HepG2 (cell line): ENCODE results near the gene UBE3B. TPM values are rescaled to one million over a fixed set of nuclear protein-coding genes. Genes with fewer than 3 reads are reported as not detected.

Experiments
- ATAC-seq: fragments of 200-7000 bp; cut with Tn5 transposase; 3 replicates; pipeline ENCODE4 v1.9.1; 2020; ENCODE audit warnings: mild to moderate bottlenecking, moderate library complexity
- BruUV-seq: library from RNA; stranded (reverse); fragments of 400-500 nt; replicated peaks from 2 replicates; lab custom pipeline; 2021; lab: Mats Ljungman, UMichigan
- CTCF ChIA-PET: fragments of 300-600 bp; formaldehyde crosslinking; extraction: SDS; loops from one replicate; lab custom pipeline; 2021; ENCODE audit warnings: low total read pairs, inconsistent platforms, low intra/inter-chr PET ratio; lab: Yijun Ruan, JAX
- POLR2A ChIA-PET: fragments of 350-600 bp; sonication (Branson Sonifier 250); formaldehyde crosslinking; loops from one replicate; lab custom pipeline; 2020; ENCODE audit warnings: antibody characterized with exemption, inconsistent platforms; lab: Yijun Ruan, JAX
- DNase-seq: peaks from one replicate; pipeline ENCODE4 v3.0.0-alpha.2; 2015; ENCODE audit warnings: low spot score
- FAIRE-seq: peaks from 3 replicates; lab custom pipeline; 2011; peaks lifted over from hg19 to GRCh38; lab: Jason Lieb, UNC
- H2AFZ ChIP-seq: one replicate; pipeline ENCODE4 v1.6.1; 2011; ENCODE audit warnings: low read length, inconsistent platforms
- H3K27ac ChIP-seq: fragments of 300-600 bp; 3 replicates; pipeline ENCODE4 v1.8.0; 2011; ENCODE audit warnings: mixed run types, mild to moderate bottlenecking, mixed read lengths, low read length, inconsistent platforms; ENCODE audit not compliant: insufficient read depth; ENCODE audit errors: extremely low read length
- H3K27me3 ChIP-seq, 2 experiments: fragments of 200-600 bp in 1 of 2; 2 replicates in 1 of 2; 3 replicates in 1 of 2; pipeline versions ENCODE4 v1.6.0 to v1.8.0; 2011; ENCODE audit warnings: low read length in 2 of 2, mild to moderate bottlenecking in 2 of 2, moderate library complexity in 2 of 2, inconsistent platforms in 1 of 2; ENCODE audit not compliant: insufficient read depth in 2 of 2, control insufficient read depth in 1 of 2
- H3K36me3 ChIP-seq, 2 experiments: fragments of 200-600 bp in 1 of 2; replicated peaks in 1 of 2; 2 replicates in 1 of 2; 3 replicates in 1 of 2; pipeline versions ENCODE4 v1.5.1 to v1.8.0; 2011; ENCODE audit warnings: low read length in 2 of 2, inconsistent platforms in 1 of 2; ENCODE audit not compliant: insufficient read depth in 2 of 2, control insufficient read depth in 1 of 2
- H3K4me1 ChIP-seq: 2 replicates; pipeline ENCODE4 v1.5.1; 2012; ENCODE audit warnings: low read length, inconsistent platforms; ENCODE audit not compliant: insufficient read depth
- H3K4me2 ChIP-seq: 2 replicates; pipeline ENCODE4 v1.6.0; 2011; ENCODE audit warnings: low read depth, low read length, inconsistent platforms
- H3K4me3 ChIP-seq, 3 experiments: fragments of 200-600 bp in 1 of 3; sonication (generic), shearing (Covaris generic) in 1 of 3; replicated peaks in 1 of 3; 2 replicates each; pipeline ENCODE4 v1.5.1; 2011 to 2016; ENCODE audit warnings: low read length in 3 of 3, inconsistent platforms in 2 of 3, low read depth in 2 of 3, mild to moderate bottlenecking in 2 of 3, control low read depth in 1 of 3, mixed read lengths in 1 of 3; ENCODE audit not compliant: insufficient read depth in 1 of 3
- H3K79me2 ChIP-seq: one replicate; pipeline ENCODE4 v1.6.1; 2011; ENCODE audit warnings: low read length, inconsistent platforms; ENCODE audit not compliant: insufficient read depth
- H3K9ac ChIP-seq: 2 replicates; pipeline ENCODE4 v1.6.0; 2011; ENCODE audit warnings: mild to moderate bottlenecking, low read depth, low read length, inconsistent platforms; ENCODE audit not compliant: insufficient read depth
- H3K9me3 ChIP-seq: 2 replicates; pipeline ENCODE4 v1.5.1; 2012; ENCODE audit warnings: mild to moderate bottlenecking, low read length
- H4K20me1 ChIP-seq: 2 replicates; pipeline ENCODE4 v1.6.0; 2011; ENCODE audit warnings: inconsistent platforms, mild to moderate bottlenecking, low read length, moderate library complexity; ENCODE audit not compliant: insufficient read depth
- GABPB1 ChIP-seq: IDR thresholded peaks from 2 replicates; pipeline ENCODE4 v1.6.1; 2016; ENCODE audit warnings: mild to moderate bottlenecking, missing genetic modification reagents, moderate library complexity, missing compliant biosample characterization
- HIC2 ChIP-seq: sonication (generic); formaldehyde crosslinking; IDR thresholded peaks from 2 replicates; pipeline ENCODE4 v1.9.0; 2022; ENCODE audit warnings: low read depth, missing genetic modification reagents
- MZF1 ChIP-seq: sonication (generic); formaldehyde crosslinking; IDR thresholded peaks from 2 replicates; pipeline ENCODE4 v1.8.1; 2023; ENCODE audit warnings: mild to moderate bottlenecking, missing genetic modification reagents, borderline replicate concordance
- PRDM4 ChIP-seq: sonication (generic); formaldehyde crosslinking; IDR thresholded peaks from 2 replicates; pipeline ENCODE4 v1.9.0; 2021; ENCODE audit warnings: missing genetic modification reagents, borderline replicate concordance
- ZBED4 ChIP-seq: sonication (generic); formaldehyde crosslinking; IDR thresholded peaks from 2 replicates; pipeline ENCODE4 v1.4.0; 2020; ENCODE audit warnings: missing genetic modification reagents, borderline replicate concordance
- ZNF619 ChIP-seq: sonication (generic); formaldehyde crosslinking; IDR thresholded peaks from 2 replicates; pipeline ENCODE4 v1.4.0; 2020; ENCODE audit warnings: mild to moderate bottlenecking, missing genetic modification reagents
- WGBS: methylation state at CpG from one replicate; pipeline ENCODE4 v1.1.6; 2017; ENCODE audit warnings: low lambda C conversion rate; 5-methylcytosine and 5-hydroxymethylcytosine counted together
- in situ Hi-C: cut with HindIII; loops from 2 replicates; pipeline ENCODE4 v1.10.0; 2017; ENCODE audit warnings: low pct_unique_long_range_greater_than_20kb; ENCODE audit not compliant: extremely low pct_ligation_motif_present
- intact Hi-C: fragments of 100-400 bp; cut with micrococcal nuclease; formaldehyde crosslinking; loops from one replicate; pipeline ENCODE4 v1.10.0; 2022; ENCODE audit not compliant: unreplicated experiment
- polyA plus RNA-seq, 8 experiments: library from polyadenylated mRNA; depleted of rRNA in 3 of 8; stranded (reverse) in 7 of 8; unstranded in 1 of 8; fragments of >200 nt; fragmentation: Illumina TruSeq in 4 of 8; extraction: Trizol in 4 of 8; gene quantifications; 2 replicates each; pipeline versions ENCODE4 v1.2.1 to v1.2.3, GENCODE V29; 2011 to 2016; ENCODE audit warnings: low read depth in 4 of 8, missing spikeins in 1 of 8, mixed read lengths in 1 of 8; ENCODE audit not compliant: insufficient read depth in 1 of 8
- total RNA-seq, 5 experiments: library from RNA; depleted of rRNA; stranded (reverse); fragments of >200 nt; fragmentation: Illumina TruSeq; extraction: Trizol; gene quantifications; 2 replicates each; pipeline ENCODE4 v1.2.3, GENCODE V29; 2016; ENCODE audit warnings: low read depth in 1 of 5

UBE3B gene
- total and polyA plus RNA-seq, 2 of the 13 experiments (the other 11 are each of a cell fraction or from before 2014, with no cell fraction given) = 22.7 to 25.3 TPM

- DNase-seq = no peak
- H3K27me3 ChIP-seq = no peaks in the 10 kb centered on the region; a peak in 1 of 5 replicates
- no TSS peak for BruUV-seq
- no peak overlapping the region for H3K4me3 ChIP-seq
- H3K4me1 ChIP-seq = peaks cover 37% of the 10 kb centered on the region
- intact Hi-C loops (no loop called here), in situ Hi-C loops (no loop called here)
- no peak overlapping the region for H3K4me2 ChIP-seq
- H3K79me2 ChIP-seq = peaks cover 33% of the 10 kb centered on the region
- no peaks in the 10 kb centered on the region for H3K9me3 ChIP-seq
- no peak overlapping the region for H3K9ac ChIP-seq
- TF ChIP-seq GABPB1 (CRISPR knock-in tag) (no peak), PRDM4 (CRISPR knock-in tag) (no peak)
- ATAC-seq = no peak
- FAIRE-seq = no peak
- H4K20me1 ChIP-seq = no peaks in the 10 kb centered on the region
- no peak overlapping the region for H2AFZ ChIP-seq
- H3K36me3 ChIP-seq = peaks cover 6 to 21% of the 10 kb centered on the region in 2 experiments
- 95% methylated on average over 4 of the region's 4 CpGs for WGBS
- H3K27ac ChIP-seq = no peak overlapping the region
- CTCF ChIA-PET = no interaction called here
- POLR2A ChIA-PET = no interaction called here
Observed at GRCh38 chr12:109480356-109480755, 2.9 kb downstream of the UBE3B start.

- no TSS peak for BruUV-seq
- no peak overlapping the region for H3K9ac ChIP-seq
- no peak overlapping the region for H3K27ac ChIP-seq
- ChIA-PET POLR2A (no interaction called here), CTCF (no interaction called here)
- WGBS = 90% methylated on average over 1 of the region's 1 CpG
- H2AFZ ChIP-seq = no peak overlapping the region
- H3K4me3 ChIP-seq = no peak overlapping the region
- DNase-seq (no peak), FAIRE-seq (no peak), ATAC-seq (no peak)
- no peak overlapping the region for H3K4me2 ChIP-seq
- H3K4me1 ChIP-seq = peaks cover 25% of the 10 kb centered on the region
- H3K27me3 ChIP-seq = no peaks in the 10 kb centered on the region; a peak in 1 of 5 replicates
- in situ Hi-C loops = no loop called here
- no peaks in the 10 kb centered on the region for H4K20me1 ChIP-seq
- peaks cover 7 to 36% of the 10 kb centered on the region in 2 experiments for H3K36me3 ChIP-seq
- intact Hi-C loops = no loop called here
- no peaks in the 10 kb centered on the region for H3K9me3 ChIP-seq
- H3K79me2 ChIP-seq = peaks cover 18% of the 10 kb centered on the region
- TF ChIP-seq HIC2 (CRISPR knock-in tag) (no peak), ZNF619 (CRISPR knock-in tag) (no peak), ZBED4 (CRISPR knock-in tag) (no peak), MZF1 (no peak)
Observed at GRCh38 chr12:109481863-109482262, 4.4 kb downstream of the UBE3B start.
